DND-41 (cell line): Measurements from ENCODE around the gene TSHZ3.

Source experiments
- ATAC-seq: fragments of 200-7000 bp; cut with Tn5 transposase; 3 replicates; pipeline ENCODE4 v1.9.1; 2021; ENCODE audit warnings: low read depth; ENCODE audit not compliant: insufficient read depth
- DNase-seq: peaks from one replicate; pipeline ENCODE4 v3.0.0-alpha.2; 2020
- H2AFZ ChIP-seq: 2 replicates; pipeline ENCODE4 v1.6.0; 2012; ENCODE audit warnings: low read depth, low read length
- H3K27ac ChIP-seq: 2 replicates; pipeline ENCODE4 v1.5.1; 2012; ENCODE audit warnings: low read length, inconsistent platforms
- H3K27me3 ChIP-seq: fragments of 200-600 bp; sonication (generic); 2 replicates; pipeline ENCODE4 v1.6.0; 2012; ENCODE audit warnings: low read length, mild to moderate bottlenecking, inconsistent platforms; ENCODE audit not compliant: insufficient read depth, poor library complexity
- H3K36me3 ChIP-seq: 2 replicates; pipeline ENCODE4 v1.5.1; 2012; ENCODE audit warnings: low read length, inconsistent platforms; ENCODE audit not compliant: insufficient read depth
- H3K4me1 ChIP-seq: 2 replicates; pipeline ENCODE4 v1.5.1; 2012; ENCODE audit warnings: mild to moderate bottlenecking, low read length; ENCODE audit not compliant: insufficient read depth
- H3K4me2 ChIP-seq: 2 replicates; pipeline ENCODE4 v1.6.0; 2012; ENCODE audit warnings: mild to moderate bottlenecking, moderate library complexity, low read length, inconsistent platforms; ENCODE audit not compliant: insufficient read depth
- H3K4me3 ChIP-seq, 2 experiments: fragments of 200-600 bp in 1 of 2; shearing (Covaris generic) in 1 of 2; 2 replicates each; pipeline ENCODE4 v1.5.1; 2012 to 2016; ENCODE audit warnings: inconsistent platforms in 2 of 2, low read length in 2 of 2, mild to moderate bottlenecking in 2 of 2, low read depth in 1 of 2, moderate library complexity in 1 of 2
- H3K79me2 ChIP-seq: 2 replicates; pipeline ENCODE4 v1.6.0; 2012; ENCODE audit warnings: low read length, inconsistent platforms; ENCODE audit not compliant: insufficient read depth
- H3K9ac ChIP-seq: 2 replicates; pipeline ENCODE4 v1.6.0; 2012; ENCODE audit warnings: low read depth, mild to moderate bottlenecking, inconsistent platforms, low read length, moderate library complexity
- H3K9me3 ChIP-seq: 2 replicates; pipeline ENCODE4 v1.5.1; 2012; ENCODE audit warnings: low read length, moderate library complexity, mild to moderate bottlenecking, inconsistent platforms; ENCODE audit not compliant: insufficient read depth, severe bottlenecking
- H4K20me1 ChIP-seq: 2 replicates; pipeline ENCODE4 v1.6.0; 2012; ENCODE audit warnings: low read length; ENCODE audit not compliant: insufficient read depth
- CTCF ChIP-seq: IDR thresholded peaks from 2 replicates; pipeline ENCODE4 v1.5.1; 2012; ENCODE audit warnings: borderline replicate concordance, low read length, moderate library complexity, mild to moderate bottlenecking; ENCODE audit not compliant: poor library complexity, severe bottlenecking; ENCODE audit errors: extremely low read depth
- EZH2 ChIP-seq: IDR thresholded peaks from 3 replicates; pipeline ENCODE4 v1.6.1; 2012; ENCODE audit warnings: borderline replicate concordance, low read depth, mild to moderate bottlenecking, moderate library complexity, low read length, inconsistent platforms; ENCODE audit not compliant: severe bottlenecking

The TSHZ3 gene

GRCh38 chr19:31266731-31267130 lies 82.5 kb downstream of the TSHZ3 start:
- H2AFZ ChIP-seq, result no peak overlapping the region
- H3K79me2 ChIP-seq, result no peaks in the 10 kb centered on the region

DNA sequence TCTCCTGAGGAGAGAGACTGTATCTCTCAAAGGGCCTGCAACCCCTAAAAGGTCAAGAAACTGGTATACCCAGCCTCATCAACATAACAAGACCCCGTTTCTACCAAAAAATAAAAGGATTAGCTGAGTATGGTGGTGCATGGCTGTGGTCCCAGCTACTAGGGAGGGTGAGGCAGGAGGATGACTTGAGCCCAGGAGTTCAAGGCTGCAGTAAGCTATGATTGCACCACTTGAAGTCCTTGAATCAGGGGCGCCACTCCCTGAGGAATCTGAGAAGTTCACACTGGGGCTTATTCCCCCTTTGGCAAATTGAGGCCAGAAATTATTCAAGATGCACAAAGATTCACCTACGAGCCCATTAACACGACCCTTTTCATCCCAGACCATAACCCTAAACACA lies 83.0 kb downstream of the TSHZ3 start:
- Histone ChIP-seq H3K27me3 (no peaks in the 10 kb centered on the region), H3K9me3 (no peaks in the 10 kb centered on the region), H4K20me1 (no peaks in the 10 kb centered on the region), H2AFZ (no peak overlapping the region), H3K27ac (no peak overlapping the region), H3K4me3 (no peak overlapping the region), H3K4me2 (no peak overlapping the region), H3K36me3 (no peaks in the 10 kb centered on the region), H3K79me2 (no peaks in the 10 kb centered on the region), H3K4me1 (no peaks in the 10 kb centered on the region), H3K9ac (no peak overlapping the region)
- ATAC-seq (no peak), DNase-seq (no peak)
- TF ChIP-seq CTCF, result no peak
- TF ChIP-seq EZH2, result no peak

More at GRCh38 chr19:31266731-31267130, 82.5 kb downstream of the TSHZ3 start:
- Histone ChIP-seq H3K9ac (no peak overlapping the region), H3K27me3 (no peaks in the 10 kb centered on the region), H4K20me1 (no peaks in the 10 kb centered on the region), H3K9me3 (no peaks in the 10 kb centered on the region), H3K36me3 (no peaks in the 10 kb centered on the region), H3K4me1 (no peaks in the 10 kb centered on the region), H3K4me3 (no peak overlapping the region), H3K27ac (no peak overlapping the region), H3K4me2 (no peak overlapping the region)
- ATAC-seq (no peak), DNase-seq (no peak)
- TF ChIP-seq EZH2 (no peak), CTCF (no peak)

DNA sequence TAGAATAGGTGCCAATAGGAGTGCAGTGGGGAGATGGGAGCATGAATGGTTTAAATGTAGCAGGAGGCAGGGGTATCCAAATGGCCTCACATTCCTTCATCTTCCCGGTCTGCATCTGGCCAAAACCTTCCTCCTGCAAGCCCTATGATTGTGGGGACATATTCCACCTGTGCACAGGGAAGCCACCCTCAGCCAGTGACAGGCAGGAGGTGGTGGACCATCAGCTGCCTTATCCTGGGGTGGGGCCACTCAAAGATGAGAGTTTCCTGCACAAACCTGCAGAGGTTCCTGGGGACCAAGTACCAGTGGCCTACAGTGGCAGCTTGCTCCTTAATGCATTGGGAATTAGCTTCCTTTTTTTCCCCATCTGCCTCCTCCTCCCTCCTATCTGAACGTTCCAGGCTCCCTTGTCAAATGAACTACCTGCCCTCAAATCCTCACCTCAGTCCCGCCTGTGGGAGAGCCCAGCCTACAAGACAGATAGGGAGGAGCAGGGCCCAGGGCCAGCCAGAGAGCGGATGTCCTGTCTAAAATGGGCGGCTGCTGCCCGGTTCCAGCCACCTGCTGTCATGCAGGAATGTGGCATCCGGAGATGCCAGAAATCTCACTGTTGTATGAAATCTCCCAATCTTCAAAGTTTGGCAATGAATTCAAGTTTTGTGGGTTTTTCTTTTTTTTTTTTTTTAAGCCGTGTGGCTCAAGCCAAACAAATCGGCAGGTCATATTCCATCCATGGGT lies 85.0 kb downstream of the TSHZ3 start:
- TF ChIP-seq EZH2 (no peak), CTCF (no peak)
- Histone ChIP-seq H4K20me1 (no peaks in the 10 kb centered on the region), H3K9ac (no peak overlapping the region), H3K27ac (no peak overlapping the region), H2AFZ (no peak overlapping the region), H3K4me3 (no peak overlapping the region), H3K4me2 (no peak overlapping the region), H3K9me3 (no peaks in the 10 kb centered on the region), H3K79me2 (no peaks in the 10 kb centered on the region), H3K4me1 (no peaks in the 10 kb centered on the region), H3K27me3 (no peaks in the 10 kb centered on the region), H3K36me3 (no peaks in the 10 kb centered on the region)
- DNase-seq, result no peak
- no peak for ATAC-seq
